Testis (tissue), 2 donors: ENCODE results near the gene FAAH.

Experiments used
- CTCF ChIP-seq, 3 experiments: fragments of 450-650 bp in 2 of 3; fragments of 200-600 bp in 1 of 3; sonication (generic) in 1 of 3; IDR thresholded peaks; one replicate each; pipeline ENCODE4 v1.5.1; 2016 to 2019; ENCODE audit warnings: antibody characterized with exemption in 3 of 3, mild to moderate bottlenecking in 2 of 3, moderate library complexity in 1 of 3
- POLR2A ChIP-seq: fragments of 450-650 bp; IDR thresholded peaks from one replicate; pipeline ENCODE4 v1.6.1; 2017; ENCODE audit warnings: antibody characterized with exemption, mild to moderate bottlenecking, moderate library complexity

GRCh38 chr1:46406881-46407608, 12.9 kb downstream of the FAAH start:
- TF ChIP-seq CTCF (IDR thresholded peaks at IDR 0.05) (no peak), POLR2A (no peak)
